Stimulated activated CD4-positive, alpha-beta T cell treated with anti-CD3 and anti-CD28 coated beads, Interleukin-1b, Interleukin-23, amount 100 ng/mL, for 24 hours (primary cell): ENCODE data around the gene KRTAP22-1.

ENCODE experiments used
- DNase-seq, 4 experiments: peaks; one replicate each; pipeline ENCODE4 v3.0.0-alpha.2; 2020; ENCODE audit warnings: low read depth in 4 of 4, low spot score in 1 of 4

Gene KRTAP22-1

GRCh38 chr21:30625449-30626165 is 24.7 kb downstream of the KRTAP22-1 start:
- DNase-seq = no peak

GRCh38 chr21:30628109-30628508 is 27.2 kb downstream of the KRTAP22-1 start:
- DNase-seq = no peak

GRCh38 chr21:30629200-30629599 is 28.3 kb downstream of the KRTAP22-1 start:
- no peak for DNase-seq

- no peak for DNase-seq
Observed at GRCh38 chr21:30634906-30635305, 34.0 kb downstream of the KRTAP22-1 start, which contains the start of gene KRTAP20-2. KRTAP20-2 (plus strand) TSS chr21:30635206; CDS start chr21:30635264, 58 bp downstream.

- DNase-seq = no peak
Observed at GRCh38 chr21:30638686-30639085, 37.8 kb downstream of the KRTAP22-1 start.

- DNase-seq = no peak
Observed at GRCh38 chr21:30642564-30642963, 41.7 kb downstream of the KRTAP22-1 start, which contains the start of gene KRTAP20-3. KRTAP20-3 (plus strand) TSS chr21:30642864.

- no peak for DNase-seq
Observed at GRCh38 chr21:30646904-30647414, 46.1 kb downstream of the KRTAP22-1 start.
